Chondrocyte (in vitro differentiated cells): ENCODE results near the gene HMGN4. TPM values are rescaled to one million over a fixed set of nuclear protein-coding genes. Genes with fewer than 3 reads are reported as not detected.

Experiments used
- DNase-seq: peaks from one replicate; pipeline ENCODE4 v3.0.0; 2021; ENCODE audit warnings: mixed read lengths, low spot score
- H3K27ac Mint-ChIP-seq: one replicate; pipeline ENCODE4 v1.8.0; 2021; ENCODE audit warnings: mild to moderate bottlenecking, moderate library complexity, mixed read lengths; ENCODE audit not compliant: unreplicated experiment
- H3K27me3 Mint-ChIP-seq: 2 replicates; pipeline ENCODE4 v1.8.0; 2021; ENCODE audit warnings: low read depth, mixed read lengths
- H3K36me3 Mint-ChIP-seq: 2 replicates; pipeline ENCODE4 v1.8.0; 2021; ENCODE audit warnings: low read depth, mixed read lengths
- H3K4me1 Mint-ChIP-seq: 2 replicates; pipeline ENCODE4 v1.8.0; 2021; ENCODE audit warnings: low read depth, mild to moderate bottlenecking, mixed read lengths
- H3K4me3 Mint-ChIP-seq: one replicate; pipeline ENCODE4 v1.8.0; 2021; ENCODE audit warnings: mild to moderate bottlenecking, moderate library complexity, mixed read lengths; ENCODE audit not compliant: unreplicated experiment
- H3K9me3 Mint-ChIP-seq: 2 replicates; pipeline ENCODE4 v1.8.0; 2021; ENCODE audit warnings: low read depth, mixed read lengths
- CTCF ChIP-seq: fragments of 200-600 bp; sonication (generic); IDR thresholded peaks from 2 replicates; pipeline ENCODE4 v1.5.0; 2021; ENCODE audit warnings: antibody characterized with exemption, mild to moderate bottlenecking, moderate library complexity
- total RNA-seq: library from RNA; stranded (reverse); gene quantifications from 3 replicates; pipeline ENCODE4 v1.2.1, GENCODE V29; 2021

The HMGN4 gene
- total RNA-seq, 1 donor from 2014 or later, result 47.3 TPM

- Mint-ChIP-seq H3K4me1 (peaks cover 21% of the 10 kb centered on the region), H3K4me3 (no peak overlapping the region), H3K9me3 (no peaks in the 10 kb centered on the region), H3K27me3 (no peaks in the 10 kb centered on the region), H3K36me3 (no peaks in the 10 kb centered on the region), H3K27ac (no peak overlapping the region)
- TF ChIP-seq CTCF, result no peak
- DNase-seq, result no peak
Measured at GRCh38 chr6:26570027-26570809, 32.1 kb downstream of the HMGN4 start.

DNA sequence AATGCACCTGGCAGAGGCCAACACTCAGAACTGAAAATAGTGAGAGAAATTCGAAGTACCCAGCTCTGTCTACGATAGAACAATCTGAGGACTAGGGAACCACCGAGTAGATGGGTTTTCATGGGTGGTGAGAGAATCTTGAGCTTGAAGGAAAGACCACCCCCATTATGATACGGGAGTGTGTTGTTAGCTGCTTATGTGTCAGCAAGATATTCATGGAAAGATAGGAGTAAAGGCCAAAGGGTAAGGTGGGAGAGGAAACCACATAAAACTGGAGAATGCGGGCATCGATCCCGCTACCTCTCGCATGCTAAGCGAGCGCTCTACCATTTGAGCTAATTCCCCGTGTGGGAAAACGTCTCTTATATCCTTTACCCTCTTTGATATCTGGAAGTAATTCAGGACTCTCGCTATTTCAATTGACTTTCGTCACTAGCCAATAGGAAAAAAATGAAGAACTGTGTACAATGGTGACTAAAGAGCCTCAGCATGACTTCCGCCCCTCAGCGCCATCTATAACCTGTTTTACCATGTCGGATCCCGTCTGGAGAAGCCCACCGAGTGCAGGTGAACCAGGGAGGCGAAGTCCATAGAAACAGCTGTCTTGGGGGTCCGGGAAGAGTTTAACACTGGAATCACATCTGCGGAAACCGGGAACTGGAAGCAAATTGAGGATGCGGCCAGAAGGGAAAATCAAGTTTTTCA, 33.6 kb downstream of the HMGN4 start:
- Mint-ChIP-seq H3K4me3 (peak overlapping the region; percentile 87), H3K9me3 (no peaks in the 10 kb centered on the region), H3K27me3 (no peaks in the 10 kb centered on the region), H3K4me1 (peaks cover 26% of the 10 kb centered on the region), H3K27ac (peak overlapping the region; percentile 98), H3K36me3 (no peaks in the 10 kb centered on the region)
- DNase-seq, result no peak
- TF ChIP-seq CTCF, result no peak

- Mint-ChIP-seq H3K27me3 (peaks cover 5% of the 10 kb centered on the region), H3K27ac (no peak overlapping the region), H3K9me3 (peaks cover 14% of the 10 kb centered on the region), H3K4me1 (peaks cover 22% of the 10 kb centered on the region), H3K4me3 (no peak overlapping the region), H3K36me3 (peaks cover 6% of the 10 kb centered on the region)
- TF ChIP-seq CTCF, result no peak
- no peak for DNase-seq
Measured at GRCh38 chr6:26575494-26575939, 37.4 kb downstream of the HMGN4 start.

- H3K27me3 Mint-ChIP-seq, result peaks cover 9% of the 10 kb centered on the region
Measured at GRCh38 chr6:26576407-26576843, 38.3 kb downstream of the HMGN4 start.

More at GRCh38 chr6:26576407-26576843, 38.3 kb downstream of the HMGN4 start:
- Mint-ChIP-seq H3K4me3 (peak overlapping the region; percentile 78), H3K27ac (no peak overlapping the region), H3K36me3 (peaks cover 6% of the 10 kb centered on the region), H3K9me3 (peaks cover 14% of the 10 kb centered on the region), H3K4me1 (peaks cover 22% of the 10 kb centered on the region)
- TF ChIP-seq CTCF, result no peak
- DNase-seq, result no peak
